HEK293 (cell line): ENCODE results near the gene PHAF1.

Experiments used
- CTCF ChIA-PET: fragments of 350-600 bp; formaldehyde crosslinking; extraction: SDS; loops from one replicate; lab custom pipeline; 2021; ENCODE audit warnings: antibody characterized with exemption; lab: Yijun Ruan, JAX
- POLR2A ChIA-PET: fragments of 300-600 bp; formaldehyde crosslinking; extraction: SDS; loops from one replicate; lab custom pipeline; 2020; ENCODE audit warnings: antibody characterized with exemption, inconsistent platforms; lab: Yijun Ruan, JAX
- H3K27ac ChIP-seq: fragments of 200-500 bp; sonication (Bioruptor generic); 2 replicates; pipeline ENCODE4 v1.5.1; 2014; ENCODE audit warnings: low read depth, low read length, control low read depth, inconsistent platforms; ENCODE audit errors: extremely low read depth
- H3K36me3 ChIP-seq, 2 experiments: fragments of 200-500 bp in 1 of 2; sonication (Bioruptor generic) in 1 of 2; 1 replicate in 1 of 2; 2 replicates in 1 of 2; pipeline ENCODE4 v1.5.1; 2014 to 2017; ENCODE audit warnings: inconsistent platforms in 2 of 2, low read length in 2 of 2; ENCODE audit not compliant: control insufficient read depth in 2 of 2, insufficient read depth in 1 of 2
- H3K4me1 ChIP-seq: fragments of 200-500 bp; sonication (Bioruptor generic); 2 replicates; pipeline ENCODE4 v1.5.1; 2014; ENCODE audit warnings: mild to moderate bottlenecking, low read length, inconsistent platforms; ENCODE audit not compliant: control insufficient read depth, insufficient read depth
- H3K4me3 ChIP-seq: 2 replicates; pipeline ENCODE4 v1.5.1; 2011; ENCODE audit warnings: low read depth, mild to moderate bottlenecking, control low read depth, low read length, moderate library complexity
- H3K9me3 ChIP-seq: fragments of 200-500 bp; sonication (Bioruptor generic); 2 replicates; pipeline ENCODE4 v1.5.1; 2014; ENCODE audit warnings: low read depth, low read length, inconsistent platforms; ENCODE audit not compliant: control insufficient read depth, insufficient read depth
- SP2 ChIP-seq: fragments of 450-650 bp; formaldehyde crosslinking; IDR thresholded peaks from 2 replicates; pipeline ENCODE4 v1.5.1; 2016; ENCODE audit warnings: missing biosample characterization, missing genetic modification characterization
- ZEB2 ChIP-seq: fragments of 450-650 bp; formaldehyde crosslinking; IDR thresholded peaks from 2 replicates; pipeline ENCODE4 v1.5.1; 2016; ENCODE audit warnings: missing biosample characterization, missing genetic modification characterization
- ZFP69B ChIP-seq: fragments of 450-650 bp; formaldehyde crosslinking; IDR thresholded peaks from 2 replicates; pipeline ENCODE4 v1.5.1; 2016; ENCODE audit warnings: missing biosample characterization, missing genetic modification characterization
- ZNF302 ChIP-seq: fragments of 450-650 bp; formaldehyde crosslinking; IDR thresholded peaks from 2 replicates; pipeline ENCODE4 v1.5.1; 2016; ENCODE audit warnings: missing biosample characterization, missing genetic modification characterization, low read depth
- ZNF391 ChIP-seq: fragments of 450-650 bp; formaldehyde crosslinking; IDR thresholded peaks from 2 replicates; pipeline ENCODE4 v1.5.1; 2016; ENCODE audit warnings: low read depth, missing biosample characterization, missing genetic modification characterization, borderline replicate concordance
- ZNF544 ChIP-seq: fragments of 450-650 bp; formaldehyde crosslinking; IDR thresholded peaks from 2 replicates; pipeline ENCODE4 v1.5.0; 2017; ENCODE audit warnings: missing biosample characterization, missing genetic modification characterization
- ZNF555 ChIP-seq: fragments of 450-650 bp; formaldehyde crosslinking; conservative IDR thresholded peaks from 2 replicates; pipeline ENCODE4 v1.5.1; 2017; ENCODE audit warnings: missing biosample characterization, mild to moderate bottlenecking, missing genetic modification characterization, inconsistent platforms
- ZNF585B ChIP-seq: fragments of 450-650 bp; formaldehyde crosslinking; IDR thresholded peaks from 2 replicates; pipeline ENCODE4 v1.5.1; 2016; ENCODE audit warnings: missing biosample characterization, missing genetic modification characterization
- ZNF624 ChIP-seq: fragments of 450-650 bp; formaldehyde crosslinking; IDR thresholded peaks from 2 replicates; pipeline ENCODE4 v1.5.1; 2017; ENCODE audit warnings: missing biosample characterization, missing genetic modification characterization
- ZNF768 ChIP-seq: fragments of 450-650 bp; formaldehyde crosslinking; IDR thresholded peaks from 2 replicates; pipeline ENCODE4 v1.5.1; 2018; ENCODE audit warnings: missing biosample characterization, mild to moderate bottlenecking, missing genetic modification characterization
- ZNF837 ChIP-seq: fragments of 450-650 bp; formaldehyde crosslinking; IDR thresholded peaks from 2 replicates; pipeline ENCODE4 v1.5.1; 2016; ENCODE audit warnings: missing biosample characterization, missing genetic modification characterization
- TF ChIP-seq, protein P1 (sequence below): fragments of 450-650 bp; IDR thresholded peaks from 2 replicates; pipeline ENCODE4 v1.5.1; 2018; ENCODE audit warnings: missing biosample characterization, mild to moderate bottlenecking, missing genetic modification characterization
- TF ChIP-seq, protein P2 (sequence below): fragments of 450-650 bp; formaldehyde crosslinking; IDR thresholded peaks from 2 replicates; pipeline ENCODE4 v1.5.1; 2016; ENCODE audit warnings: missing biosample characterization, missing genetic modification characterization
- TF ChIP-seq, protein P3 (sequence below): fragments of 450-650 bp; formaldehyde crosslinking; IDR thresholded peaks from 2 replicates; pipeline ENCODE4 v1.5.1; 2017; ENCODE audit warnings: missing biosample characterization, missing genetic modification characterization
- TF ChIP-seq, protein P4 (sequence below): fragments of 450-650 bp; formaldehyde crosslinking; conservative IDR thresholded peaks from 2 replicates; pipeline ENCODE4 v1.5.1; 2016; ENCODE audit warnings: low read depth, missing biosample characterization, missing genetic modification characterization
- TF ChIP-seq, protein P5 (sequence below): fragments of 450-650 bp; formaldehyde crosslinking; IDR thresholded peaks from 2 replicates; pipeline ENCODE4 v1.5.1; 2016; ENCODE audit warnings: missing biosample characterization, missing genetic modification characterization
- TF ChIP-seq, protein P6 (sequence below): fragments of 450-650 bp; formaldehyde crosslinking; IDR thresholded peaks from 2 replicates; pipeline ENCODE4 v1.5.1; 2016; ENCODE audit warnings: missing biosample characterization, missing genetic modification characterization

Gene PHAF1

DNA sequence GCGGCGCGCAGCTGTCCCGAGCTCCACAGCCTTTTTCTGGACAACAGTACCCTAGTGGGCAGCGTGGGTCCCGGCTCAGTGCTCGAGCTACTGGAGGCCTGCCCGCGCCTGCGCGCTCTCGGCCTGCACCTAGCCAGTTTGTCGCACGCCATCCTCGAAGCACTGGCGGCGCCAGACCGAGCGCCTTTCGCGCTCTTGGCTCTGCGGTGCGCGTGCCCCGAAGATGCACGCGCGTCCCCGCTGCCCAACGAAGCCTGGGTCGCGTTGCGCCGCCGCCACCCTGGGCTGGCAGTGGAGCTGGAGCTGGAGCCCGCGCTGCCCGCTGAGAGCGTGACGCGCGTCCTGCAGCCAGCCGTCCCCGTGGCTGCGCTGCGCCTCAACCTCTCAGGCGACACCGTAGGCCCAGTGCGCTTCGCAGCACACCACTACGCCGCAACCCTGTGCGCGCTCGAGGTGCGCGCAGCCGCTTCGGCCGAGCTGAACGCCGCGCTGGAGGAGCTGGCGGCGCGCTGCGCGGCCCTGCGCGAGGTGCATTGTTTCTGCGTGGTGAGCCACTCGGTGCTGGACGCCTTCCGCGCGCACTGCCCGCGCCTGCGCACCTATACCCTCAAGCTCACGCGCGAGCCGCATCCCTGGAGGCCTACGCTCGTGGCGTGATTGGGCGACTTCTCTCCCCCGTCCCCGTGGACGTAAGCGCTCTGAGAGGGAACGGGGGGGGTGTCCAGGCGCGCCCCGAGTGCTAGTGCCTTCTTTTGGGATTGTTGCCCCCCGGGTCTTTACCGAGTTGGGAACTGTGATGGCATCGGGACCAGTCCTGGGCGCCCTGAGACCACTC, 53.6 kb downstream of the PHAF1 start:
- TF ChIP-seq ZFP69B (tag by site-specific recombination) = no peak
- TF ChIP-seq SP2 (tag by site-specific recombination) = no peak
- TF ChIP-seq ZNF391 = no peak
- no peak for TF ChIP-seq ZNF585B (tag by site-specific recombination)
- TF ChIP-seq ZEB2 (tag by site-specific recombination) = no peak
- TF ChIP-seq, protein P1, sequence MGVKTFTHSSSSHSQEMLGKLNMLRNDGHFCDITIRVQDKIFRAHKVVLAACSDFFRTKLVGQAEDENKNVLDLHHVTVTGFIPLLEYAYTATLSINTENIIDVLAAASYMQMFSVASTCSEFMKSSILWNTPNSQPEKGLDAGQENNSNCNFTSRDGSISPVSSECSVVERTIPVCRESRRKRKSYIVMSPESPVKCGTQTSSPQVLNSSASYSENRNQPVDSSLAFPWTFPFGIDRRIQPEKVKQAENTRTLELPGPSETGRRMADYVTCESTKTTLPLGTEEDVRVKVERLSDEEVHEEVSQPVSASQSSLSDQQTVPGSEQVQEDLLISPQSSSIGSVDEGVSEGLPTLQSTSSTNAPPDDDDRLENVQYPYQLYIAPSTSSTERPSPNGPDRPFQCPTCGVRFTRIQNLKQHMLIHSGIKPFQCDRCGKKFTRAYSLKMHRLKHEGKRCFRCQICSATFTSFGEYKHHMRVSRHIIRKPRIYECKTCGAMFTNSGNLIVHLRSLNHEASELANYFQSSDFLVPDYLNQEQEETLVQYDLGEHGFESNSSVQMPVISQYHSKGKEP (tag by site-specific recombination) = no peak
- TF ChIP-seq, protein P2, sequence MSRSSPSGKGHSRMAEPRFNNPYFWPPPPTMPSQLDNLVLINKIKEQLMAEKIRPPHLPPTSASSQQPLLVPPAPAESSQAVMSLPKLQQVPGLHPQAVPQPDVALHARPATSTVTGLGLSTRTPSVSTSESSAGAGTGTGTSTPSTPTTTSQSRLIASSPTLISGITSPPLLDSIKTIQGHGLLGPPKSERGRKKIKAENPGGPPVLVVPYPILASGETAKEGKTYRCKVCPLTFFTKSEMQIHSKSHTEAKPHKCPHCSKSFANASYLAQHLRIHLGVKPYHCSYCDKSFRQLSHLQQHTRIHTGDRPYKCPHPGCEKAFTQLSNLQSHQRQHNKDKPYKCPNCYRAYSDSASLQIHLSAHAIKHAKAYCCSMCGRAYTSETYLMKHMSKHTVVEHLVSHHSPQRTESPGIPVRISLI (tag by site-specific recombination) = no peak
- TF ChIP-seq, protein P3, sequence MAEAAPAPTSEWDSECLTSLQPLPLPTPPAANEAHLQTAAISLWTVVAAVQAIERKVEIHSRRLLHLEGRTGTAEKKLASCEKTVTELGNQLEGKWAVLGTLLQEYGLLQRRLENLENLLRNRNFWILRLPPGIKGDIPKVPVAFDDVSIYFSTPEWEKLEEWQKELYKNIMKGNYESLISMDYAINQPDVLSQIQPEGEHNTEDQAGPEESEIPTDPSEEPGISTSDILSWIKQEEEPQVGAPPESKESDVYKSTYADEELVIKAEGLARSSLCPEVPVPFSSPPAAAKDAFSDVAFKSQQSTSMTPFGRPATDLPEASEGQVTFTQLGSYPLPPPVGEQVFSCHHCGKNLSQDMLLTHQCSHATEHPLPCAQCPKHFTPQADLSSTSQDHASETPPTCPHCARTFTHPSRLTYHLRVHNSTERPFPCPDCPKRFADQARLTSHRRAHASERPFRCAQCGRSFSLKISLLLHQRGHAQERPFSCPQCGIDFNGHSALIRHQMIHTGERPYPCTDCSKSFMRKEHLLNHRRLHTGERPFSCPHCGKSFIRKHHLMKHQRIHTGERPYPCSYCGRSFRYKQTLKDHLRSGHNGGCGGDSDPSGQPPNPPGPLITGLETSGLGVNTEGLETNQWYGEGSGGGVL (tag by site-specific recombination) = no peak
- TF ChIP-seq ZNF768 (tag by site-specific recombination) = no peak
- no peak for TF ChIP-seq ZNF544
- H3K36me3 ChIP-seq = peaks cover 0 to 3% of the 10 kb centered on the region in 2 experiments; a peak in 1 of 3 replicates
- POLR2A ChIA-PET = interaction anchor here (1.5 kb wide), 1 partner anchor 11 kb away, joined by 3 read pairs; no protein-coding TSS in a partner anchor
- no peak overlapping the region for H3K27ac ChIP-seq
- CTCF ChIA-PET = interaction anchor here (0.6 to 1.6 kb wide), 2 partner anchors 17 to 29 kb away, joined by 3 to 5 read pairs; no protein-coding TSS in a partner anchor
- H3K4me3 ChIP-seq = no peak overlapping the region
- H3K9me3 ChIP-seq = no peaks in the 10 kb centered on the region
- H3K4me1 ChIP-seq = no peaks in the 10 kb centered on the region

DNA sequence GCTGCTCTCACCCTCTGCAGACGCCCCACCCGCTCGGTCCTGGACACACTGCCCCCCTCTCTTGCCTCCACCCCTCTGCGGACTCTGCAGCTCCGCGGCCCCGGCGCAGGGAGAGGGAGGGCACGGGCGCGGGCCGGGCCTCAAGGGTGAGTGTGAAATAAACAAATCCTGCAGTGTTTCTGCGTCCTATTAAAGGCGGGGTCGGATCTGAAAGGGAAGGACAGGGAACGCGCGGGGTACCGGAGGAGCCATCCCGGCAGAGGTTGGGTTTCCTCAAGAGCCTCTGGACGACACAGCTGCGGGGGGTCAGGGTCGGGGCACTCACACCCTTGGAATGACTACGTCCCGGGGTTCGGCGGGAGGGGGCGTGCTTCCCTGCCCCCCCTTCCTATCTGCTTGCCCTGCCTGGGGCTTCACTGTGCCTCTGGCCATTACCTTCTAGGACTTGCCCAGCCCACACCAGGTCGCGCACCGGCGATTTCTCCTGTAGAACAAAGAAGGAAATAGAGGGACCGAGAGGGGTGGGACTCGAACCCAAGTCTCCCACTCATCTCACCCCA, 54.3 kb downstream of the PHAF1 start:
- TF ChIP-seq SP2 (tag by site-specific recombination) (no peak), ZNF624 (no peak), ZNF302 (no peak), ZNF555 (tag by site-specific recombination) (no peak), ZNF837 (tag by site-specific recombination) (no peak)
- TF ChIP-seq, protein P4, sequence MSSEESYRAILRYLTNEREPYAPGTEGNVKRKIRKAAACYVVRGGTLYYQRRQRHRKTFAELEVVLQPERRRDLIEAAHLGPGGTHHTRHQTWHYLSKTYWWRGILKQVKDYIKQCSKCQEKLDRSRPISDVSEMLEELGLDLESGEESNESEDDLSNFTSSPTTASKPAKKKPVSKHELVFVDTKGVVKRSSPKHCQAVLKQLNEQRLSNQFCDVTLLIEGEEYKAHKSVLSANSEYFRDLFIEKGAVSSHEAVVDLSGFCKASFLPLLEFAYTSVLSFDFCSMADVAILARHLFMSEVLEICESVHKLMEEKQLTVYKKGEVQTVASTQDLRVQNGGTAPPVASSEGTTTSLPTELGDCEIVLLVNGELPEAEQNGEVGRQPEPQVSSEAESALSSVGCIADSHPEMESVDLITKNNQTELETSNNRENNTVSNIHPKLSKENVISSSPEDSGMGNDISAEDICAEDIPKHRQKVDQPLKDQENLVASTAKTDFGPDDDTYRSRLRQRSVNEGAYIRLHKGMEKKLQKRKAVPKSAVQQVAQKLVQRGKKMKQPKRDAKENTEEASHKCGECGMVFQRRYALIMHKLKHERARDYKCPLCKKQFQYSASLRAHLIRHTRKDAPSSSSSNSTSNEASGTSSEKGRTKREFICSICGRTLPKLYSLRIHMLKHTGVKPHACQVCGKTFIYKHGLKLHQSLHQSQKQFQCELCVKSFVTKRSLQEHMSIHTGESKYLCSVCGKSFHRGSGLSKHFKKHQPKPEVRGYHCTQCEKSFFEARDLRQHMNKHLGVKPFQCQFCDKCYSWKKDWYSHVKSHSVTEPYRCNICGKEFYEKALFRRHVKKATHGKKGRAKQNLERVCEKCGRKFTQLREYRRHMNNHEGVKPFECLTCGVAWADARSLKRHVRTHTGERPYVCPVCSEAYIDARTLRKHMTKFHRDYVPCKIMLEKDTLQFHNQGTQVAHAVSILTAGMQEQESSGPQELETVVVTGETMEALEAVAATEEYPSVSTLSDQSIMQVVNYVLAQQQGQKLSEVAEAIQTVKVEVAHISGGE = no peak
- TF ChIP-seq, protein P5, sequence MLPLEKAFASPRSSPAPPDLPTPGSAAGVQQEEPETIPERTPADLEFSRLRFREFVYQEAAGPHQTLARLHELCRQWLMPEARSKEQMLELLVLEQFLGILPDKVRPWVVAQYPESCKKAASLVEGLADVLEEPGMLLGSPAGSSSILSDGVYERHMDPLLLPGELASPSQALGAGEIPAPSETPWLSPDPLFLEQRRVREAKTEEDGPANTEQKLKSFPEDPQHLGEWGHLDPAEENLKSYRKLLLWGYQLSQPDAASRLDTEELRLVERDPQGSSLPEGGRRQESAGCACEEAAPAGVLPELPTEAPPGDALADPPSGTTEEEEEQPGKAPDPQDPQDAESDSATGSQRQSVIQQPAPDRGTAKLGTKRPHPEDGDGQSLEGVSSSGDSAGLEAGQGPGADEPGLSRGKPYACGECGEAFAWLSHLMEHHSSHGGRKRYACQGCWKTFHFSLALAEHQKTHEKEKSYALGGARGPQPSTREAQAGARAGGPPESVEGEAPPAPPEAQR (tag by site-specific recombination) = no peak
- TF ChIP-seq, protein P3 (tag by site-specific recombination) = no peak
- TF ChIP-seq, protein P6, sequence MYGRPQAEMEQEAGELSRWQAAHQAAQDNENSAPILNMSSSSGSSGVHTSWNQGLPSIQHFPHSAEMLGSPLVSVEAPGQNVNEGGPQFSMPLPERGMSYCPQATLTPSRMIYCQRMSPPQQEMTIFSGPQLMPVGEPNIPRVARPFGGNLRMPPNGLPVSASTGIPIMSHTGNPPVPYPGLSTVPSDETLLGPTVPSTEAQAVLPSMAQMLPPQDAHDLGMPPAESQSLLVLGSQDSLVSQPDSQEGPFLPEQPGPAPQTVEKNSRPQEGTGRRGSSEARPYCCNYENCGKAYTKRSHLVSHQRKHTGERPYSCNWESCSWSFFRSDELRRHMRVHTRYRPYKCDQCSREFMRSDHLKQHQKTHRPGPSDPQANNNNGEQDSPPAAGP = no peak
- Histone ChIP-seq H3K4me1 (no peaks in the 10 kb centered on the region), H3K4me3 (no peak overlapping the region), H3K27ac (no peak overlapping the region), H3K9me3 (no peaks in the 10 kb centered on the region), H3K36me3 (peaks cover 0 to 3% of the 10 kb centered on the region in 2 experiments; a peak in 1 of 3 replicates)
- POLR2A ChIA-PET = interaction anchor here (1.5 kb wide), 1 partner anchor 10 kb away, joined by 3 read pairs; no protein-coding TSS in a partner anchor
- CTCF ChIA-PET = interaction anchor here (0.5 to 0.6 kb wide), 2 partner anchors 11 to 114 kb away, joined by 3 read pairs; no protein-coding TSS in a partner anchor
